ENCODE results near the gene B4GALT5. TPM values are rescaled to one million over a fixed set of nuclear protein-coding genes. Genes with fewer than 3 reads are reported as not detected.

The B4GALT5 gene
- total RNA-seq, 1 donor from 2014 or later, result 82.0 TPM

DNA sequence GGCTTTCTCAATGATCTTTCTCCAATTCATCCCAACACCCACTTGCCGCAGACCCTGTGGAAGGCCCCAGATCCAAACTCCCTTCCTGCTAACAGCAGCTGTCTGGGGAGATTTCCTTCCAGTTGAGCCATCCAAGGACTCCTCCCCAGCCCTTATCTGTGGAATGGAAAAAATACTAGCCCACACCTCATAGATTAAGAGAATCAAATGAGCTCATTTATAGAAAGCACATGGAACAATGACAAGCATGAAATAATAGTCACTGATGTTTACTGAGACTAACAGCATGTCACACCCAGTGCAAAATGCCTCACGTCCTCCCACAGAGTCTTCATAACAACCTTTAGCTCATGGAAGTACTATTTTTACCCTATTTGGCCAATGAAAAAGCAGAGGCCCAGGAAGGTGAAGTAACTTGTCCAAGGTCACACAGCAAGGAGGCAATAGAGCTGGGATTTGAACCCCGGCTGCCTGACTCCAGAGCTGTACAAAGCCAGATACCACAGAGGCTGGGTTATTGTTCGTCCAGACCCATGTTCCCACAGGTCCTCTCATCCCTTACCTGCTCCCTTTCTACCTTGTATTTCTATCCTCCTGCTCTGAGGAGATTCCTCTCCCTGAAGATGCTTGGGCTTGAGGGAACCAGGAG lies 122.3 kb downstream of the B4GALT5 start:
- no peak for DNase-seq (ENCODE audit: extremely low read depth, low read depth, low spot score)

- DNase-seq (ENCODE audit: extremely low read depth, low read depth, low spot score), result no peak
These were observed 123.3 kb downstream of the B4GALT5 start for GRCh38 chr20:49590163-49591017.

DNA sequence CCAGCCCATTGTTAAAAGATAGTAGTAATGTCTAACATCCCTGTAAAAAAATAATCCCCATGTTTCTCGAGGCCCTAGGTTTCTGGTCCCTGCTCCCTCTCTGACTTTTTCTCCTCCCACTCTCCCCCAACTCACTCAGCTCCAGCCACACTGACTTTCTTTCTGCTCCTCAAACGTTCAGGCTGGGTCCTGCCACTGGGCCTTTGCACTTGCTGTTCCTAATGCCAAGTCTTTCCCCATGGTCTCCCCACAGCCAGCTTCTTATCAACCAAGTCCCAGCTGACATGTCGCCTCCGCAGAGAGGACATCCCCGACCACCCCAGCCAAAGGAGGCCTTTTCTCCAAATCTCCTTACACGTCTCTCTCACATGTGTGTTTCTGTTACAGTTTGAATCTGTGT lies 123.9 kb downstream of the B4GALT5 start:
- DNase-seq (ENCODE audit: extremely low read depth, low read depth, low spot score), result no peak

- no peak for DNase-seq (ENCODE audit: extremely low read depth, low read depth, low spot score)
These were observed 126.5 kb downstream of the B4GALT5 start for GRCh38 chr20:49587111-49587570.

DNA sequence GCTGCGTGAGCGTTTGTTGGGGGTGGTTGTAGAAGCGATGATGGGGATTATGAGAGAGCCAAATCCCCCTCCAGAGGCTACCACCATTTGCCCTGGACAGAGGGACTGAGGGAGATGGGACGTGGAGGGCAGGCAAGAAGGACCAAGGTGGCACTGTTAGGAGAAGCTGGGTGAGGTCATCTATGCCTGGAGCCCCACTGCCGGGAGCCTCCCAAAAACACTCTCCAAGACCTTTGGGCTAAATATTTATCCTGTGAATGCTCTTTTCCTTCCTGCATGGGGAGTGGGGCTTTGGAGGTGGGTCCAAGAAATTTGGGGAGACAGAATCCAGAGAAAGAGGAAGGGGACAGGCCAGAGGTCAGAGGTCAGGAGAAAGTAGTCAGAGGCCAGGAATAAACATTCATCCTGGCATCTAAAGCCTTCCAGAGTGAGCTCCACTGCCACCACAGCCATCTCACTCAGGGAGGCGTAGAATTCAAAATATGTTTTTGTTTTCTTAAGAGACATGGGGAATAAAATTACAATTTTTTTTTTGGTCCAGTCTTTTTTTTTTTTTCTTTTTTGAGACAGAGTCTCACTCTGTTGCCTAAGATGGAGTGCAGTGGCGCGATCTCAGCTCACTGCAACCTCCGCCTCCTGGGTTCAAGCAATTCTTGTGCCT lies 128.0 kb downstream of the B4GALT5 start:
- no peak for DNase-seq (ENCODE audit: extremely low read depth, low read depth, low spot score)

DNA sequence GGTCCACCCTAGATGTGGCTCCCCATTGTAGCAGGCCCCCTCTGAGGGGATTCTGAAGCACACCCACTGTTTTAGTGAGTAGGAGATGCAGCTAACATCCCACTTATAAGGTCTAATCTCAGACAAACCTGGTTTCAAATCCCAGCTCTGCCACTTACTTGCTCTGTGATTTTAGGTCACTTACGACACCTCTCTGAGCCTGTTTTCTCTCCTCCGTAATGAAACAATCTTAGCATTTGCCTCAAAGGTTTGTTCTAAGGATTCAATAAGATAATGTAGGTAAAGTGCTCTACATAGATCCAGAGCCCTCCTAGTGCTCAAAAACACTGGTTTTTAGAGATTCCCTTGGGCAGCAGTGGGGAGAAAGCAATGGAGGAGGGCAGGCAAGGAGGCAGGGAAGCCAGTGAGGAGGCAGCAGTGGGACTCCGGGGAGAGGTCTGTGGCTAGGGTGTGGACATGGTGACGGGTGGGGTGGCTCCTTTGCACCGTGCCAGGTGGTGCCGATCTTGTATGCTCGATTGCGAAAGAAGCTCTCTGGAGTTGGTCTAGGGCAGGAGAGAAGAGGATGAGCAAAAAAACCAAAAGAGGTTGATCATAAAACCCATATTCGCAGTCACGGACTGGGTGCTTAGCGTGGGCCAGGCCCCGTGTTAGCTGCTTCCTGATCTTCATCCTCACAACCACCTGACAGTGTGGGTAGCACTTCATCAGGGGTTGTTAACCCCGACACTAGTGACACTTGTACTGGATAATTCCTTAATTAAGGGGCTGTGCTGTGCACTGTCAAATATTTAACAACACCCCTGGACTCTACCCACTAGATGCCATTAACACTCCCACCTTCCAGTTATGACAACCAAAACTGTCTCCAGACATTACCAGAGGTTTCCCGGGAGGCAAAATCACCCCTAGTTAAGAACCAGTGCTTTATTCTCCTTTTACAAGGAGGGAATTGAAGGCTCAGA lies 129.0 kb downstream of the B4GALT5 start:
- DNase-seq (ENCODE audit: extremely low read depth, low read depth, low spot score), result no peak

DNA sequence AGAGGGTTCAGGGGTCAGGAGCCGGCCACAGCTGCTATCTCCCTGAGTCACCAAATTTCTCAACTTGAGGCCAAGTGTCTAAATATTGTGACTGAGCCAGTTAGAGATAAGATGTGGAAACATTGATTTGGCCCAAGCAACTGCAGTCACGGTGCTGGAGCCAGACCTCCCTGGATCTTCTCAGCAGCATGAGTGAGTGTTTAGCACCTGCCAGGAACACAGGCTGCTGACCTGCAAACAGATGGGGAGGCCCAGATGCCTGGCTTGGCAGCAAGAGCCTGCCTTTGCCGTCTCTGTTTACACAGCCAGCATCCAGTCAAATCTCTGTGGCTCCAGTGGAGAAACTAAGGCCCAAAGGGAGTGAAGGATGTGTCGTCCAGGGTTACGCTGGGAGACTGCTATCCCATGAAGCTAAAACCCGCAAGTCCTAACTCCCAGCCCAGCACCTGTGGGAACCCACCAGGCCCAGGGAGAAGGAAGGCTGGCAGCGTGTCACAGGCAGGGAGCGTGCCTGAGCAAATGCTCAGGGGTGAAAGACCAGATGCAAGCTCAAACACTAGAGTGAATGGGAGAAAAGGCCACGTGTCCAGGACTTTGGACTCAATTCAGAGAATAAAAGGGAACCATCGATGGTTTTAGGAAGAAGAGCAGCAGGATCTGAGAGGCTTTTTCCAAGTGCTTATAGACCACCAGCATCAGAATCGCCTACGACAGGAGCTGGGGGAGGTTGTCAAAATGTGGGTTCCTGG lies 129.8 kb downstream of the B4GALT5 start:
- DNase-seq (ENCODE audit: extremely low read depth, low read depth, low spot score), result no peak

- no peak for DNase-seq (ENCODE audit: extremely low read depth, low read depth, low spot score)
These were observed 130.4 kb downstream of the B4GALT5 start for GRCh38 chr20:49583343-49583668.

Other genes with a start within 250 kb of the B4GALT5 start
- not detected in 2 replicates for gene KCNB1, start 231.2 kb downstream of the B4GALT5 start, total RNA-seq
- 0.53 and 2.5 TPM in 2 replicates for gene PTGIS, start 145.7 kb downstream of the B4GALT5 start, total RNA-seq
- 7.0 and 10.3 TPM in 2 replicates for gene SLC9A8, start 99.0 kb upstream of the B4GALT5 start, total RNA-seq
- 4.4 and 5.4 TPM in 2 replicates for gene SPATA2, start 201.7 kb upstream of the B4GALT5 start, total RNA-seq
- gene RNF114, start 222.5 kb upstream of the B4GALT5 start, total RNA-seq, result 114 and 156 TPM in 2 replicates

Data from glomerular endothelial cell (primary cell).